ENCODE measurements around the gene LGALS3BP. TPM values are rescaled to one million over a fixed set of nuclear protein-coding genes. Genes with fewer than 3 reads are reported as not detected.

The LGALS3BP gene
- total and polyA plus RNA-seq, 2 of the 4 experiments (the other 2 are of a cell fraction): 33.7 to 273 TPM

GRCh38 chr17:78969865-78970264, 9.9 kb downstream of the LGALS3BP start:
- Histone ChIP-seq H3K4me2 (ENCODE audit: low read depth, low read length) (no peak overlapping the region), H4K5ac (ENCODE audit: low read depth, low read length) (no peak overlapping the region), H3K9me3 (ENCODE audit: control insufficient read depth, insufficient read depth, low read length) (no peaks in the 10 kb centered on the region), H2BK5ac (ENCODE audit: low read depth, low read length, poor library complexity, severe bottlenecking) (no peak overlapping the region), H3K56ac (ENCODE audit: extremely low read depth, insufficient read depth, low read length) (no peak overlapping the region), H3K9ac (ENCODE audit: low read depth, low read length) (no peak overlapping the region), H3K79me1 (ENCODE audit: low read depth in 1 of 2, low read length in 2 of 2) (peaks cover 3 to 29% of the 10 kb centered on the region in 2 experiments; a peak in 3 of 4 replicates), H3K23ac (ENCODE audit: low read depth, low read length) (no peak overlapping the region), H2BK120ac (ENCODE audit: low read depth, low read length) (no peak overlapping the region), H2BK20ac (ENCODE audit: low read depth, low read length) (no peak overlapping the region), H3K36me3 (ENCODE audit: control insufficient read depth, insufficient read depth, low read length) (peaks cover 22% of the 10 kb centered on the region; the same call in 1 of the 2 replicates), H4K91ac (ENCODE audit: insufficient read depth, low read depth, low read length) (no peak overlapping the region), H3K18ac (ENCODE audit: low read depth, low read length) (no peak overlapping the region), H3K14ac (replicated peaks; ENCODE audit: low read depth, low read length) (no peak overlapping the region), H3K4ac (ENCODE audit: low read depth, low read length) (no peak overlapping the region), H3K4me1 (ENCODE audit: control insufficient read depth, insufficient read depth, low read length) (peaks cover 15% of the 10 kb centered on the region), H3K27ac (ENCODE audit: insufficient read depth, low read length) (no peak overlapping the region), H2AK9ac (replicated peaks; ENCODE audit: low read depth, low read length, poor library complexity) (no peak overlapping the region), H3K27me3 (ENCODE audit: control insufficient read depth, insufficient read depth, low read length) (no peaks in the 10 kb centered on the region), H2BK15ac (ENCODE audit: low read depth, low read length) (no peak overlapping the region), H2AFZ (replicated peaks; ENCODE audit: low read length, poor library complexity) (no peak overlapping the region), H4K8ac (ENCODE audit: low read depth in 2 of 2, low read length in 2 of 2) (no peak overlapping the region), H2AK5ac (ENCODE audit: low read depth, low read length) (no peak overlapping the region), H3K9me1 (ENCODE audit: insufficient read depth, low read length) (no peaks in the 10 kb centered on the region), H4K20me1 (ENCODE audit: insufficient read depth, low read length) (peaks cover 5% of the 10 kb centered on the region; the same call in 1 of the 2 replicates), H3K4me3 (ENCODE audit: insufficient read depth, low read depth, low read length) (no peak overlapping the region)
- dilution Hi-C loops (cut with HindIII; ENCODE audit: low sequenced_read_pairs, unreplicated experiment) (no loop called here), in situ Hi-C loops (cut with MboI; ENCODE audit: low sequenced_read_pairs) (loop anchor here (5.0 to 25.0 kb wide), 2 partner anchors 108 to 483 kb away; no protein-coding TSS in a partner anchor), intact Hi-C loops (cut with micrococcal nuclease) (loop anchor here (2.0 kb wide), 2 partner anchors 35 to 45 kb away; partner anchors contain the start of gene TIMP2)
- BruUV-seq (replicated peaks): no TSS peak
- DNase-seq (no peak), ATAC-seq (ENCODE audit: low read depth) (no peak)
- ChIA-PET POLR2A (ENCODE audit: unreplicated experiment) (no interaction called here), CTCF (no interaction called here)
- TF ChIP-seq BHLHE40 (IDR thresholded peaks at IDR 0.05; ENCODE audit: low read depth, low read length) (no peak), SMC3 (IDR thresholded peaks at IDR 0.05; ENCODE audit: low read depth, low read length) (no peak), NFE2L2 (IDR thresholded peaks at IDR 0.05; ENCODE audit: low read depth, low read length) (no peak)
- 100% methylated on average over 1 of the region's 9 CpGs; no CpG with 5 or more reads in 1 of the 2 experiments for WGBS, 2 experiments (ENCODE audit: extremely low coverage in 2 of 2, insufficient read length in 1 of 2)
